ENCODE results near the gene STK32B.

Gene STK32B

DNA sequence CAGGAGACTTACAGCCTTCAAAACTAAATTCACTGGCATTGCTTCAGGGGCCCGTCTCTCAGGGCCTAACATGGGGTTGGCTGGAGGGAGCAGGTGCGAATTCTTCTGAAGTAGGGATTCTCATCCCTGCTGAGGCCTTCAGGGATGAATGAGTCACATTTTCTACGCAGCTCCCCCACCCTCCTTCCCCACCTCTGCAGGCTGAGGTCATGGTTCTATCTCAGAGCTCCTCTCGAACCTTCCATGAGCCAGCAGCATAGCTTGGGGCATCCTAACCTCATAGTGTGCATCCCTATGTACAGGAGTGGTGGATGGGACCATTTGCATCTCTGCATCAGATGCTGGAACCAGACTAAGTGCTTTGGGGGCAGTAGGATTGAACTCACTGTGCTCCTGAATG is 347.8 kb downstream of the STK32B start:
- no peaks in the 10 kb centered on the region for H3K36me3 Mint-ChIP-seq (ENCODE audit: low read depth)
- no peak for DNase-seq
- no peaks in the 10 kb centered on the region for H3K4me1 Mint-ChIP-seq
- no peak overlapping the region for H3K27ac Mint-ChIP-seq
- H3K4me3 Mint-ChIP-seq: no peak overlapping the region
- TF ChIP-seq, protein P1, sequence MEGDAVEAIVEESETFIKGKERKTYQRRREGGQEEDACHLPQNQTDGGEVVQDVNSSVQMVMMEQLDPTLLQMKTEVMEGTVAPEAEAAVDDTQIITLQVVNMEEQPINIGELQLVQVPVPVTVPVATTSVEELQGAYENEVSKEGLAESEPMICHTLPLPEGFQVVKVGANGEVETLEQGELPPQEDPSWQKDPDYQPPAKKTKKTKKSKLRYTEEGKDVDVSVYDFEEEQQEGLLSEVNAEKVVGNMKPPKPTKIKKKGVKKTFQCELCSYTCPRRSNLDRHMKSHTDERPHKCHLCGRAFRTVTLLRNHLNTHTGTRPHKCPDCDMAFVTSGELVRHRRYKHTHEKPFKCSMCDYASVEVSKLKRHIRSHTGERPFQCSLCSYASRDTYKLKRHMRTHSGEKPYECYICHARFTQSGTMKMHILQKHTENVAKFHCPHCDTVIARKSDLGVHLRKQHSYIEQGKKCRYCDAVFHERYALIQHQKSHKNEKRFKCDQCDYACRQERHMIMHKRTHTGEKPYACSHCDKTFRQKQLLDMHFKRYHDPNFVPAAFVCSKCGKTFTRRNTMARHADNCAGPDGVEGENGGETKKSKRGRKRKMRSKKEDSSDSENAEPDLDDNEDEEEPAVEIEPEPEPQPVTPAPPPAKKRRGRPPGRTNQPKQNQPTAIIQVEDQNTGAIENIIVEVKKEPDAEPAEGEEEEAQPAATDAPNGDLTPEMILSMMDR (IDR thresholded peaks at IDR 0.05): no peak
- H3K9me3 Mint-ChIP-seq: peaks cover 9% of the 10 kb centered on the region
- H3K27me3 Mint-ChIP-seq (ENCODE audit: low read depth, poor library complexity): peaks cover 10% of the 10 kb centered on the region

DNA sequence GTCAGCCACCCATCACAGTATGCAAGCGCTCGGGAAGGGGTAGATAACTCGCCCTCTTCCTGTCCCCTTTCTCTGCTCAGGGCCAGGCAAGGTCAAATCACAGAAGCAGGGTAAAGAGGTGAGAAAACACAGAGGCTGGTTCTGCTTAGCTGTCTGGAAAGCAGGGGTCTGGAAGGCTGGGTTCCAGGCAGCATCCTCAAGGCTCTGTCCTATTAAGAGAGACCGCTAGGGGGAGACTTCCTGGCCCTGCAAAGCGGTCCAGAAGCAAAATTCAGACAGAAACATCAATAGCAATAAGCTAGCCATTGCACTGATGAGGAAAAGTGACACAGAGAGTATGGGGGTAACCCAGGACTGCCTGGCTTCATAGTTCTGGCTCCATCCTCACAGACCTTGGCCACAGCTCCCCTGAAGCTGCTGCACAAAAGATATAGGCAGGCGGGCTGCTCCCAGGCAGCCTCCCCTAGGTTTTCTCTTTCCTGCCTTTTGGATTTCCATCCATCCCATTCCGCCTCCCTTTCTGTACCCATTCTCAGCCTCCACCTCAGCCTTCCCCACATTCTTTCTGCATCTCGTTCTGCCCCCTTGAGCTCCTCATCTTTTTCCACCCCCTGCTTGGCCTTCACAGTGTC is 348.6 kb downstream of the STK32B start:
- no peak overlapping the region for H3K27ac Mint-ChIP-seq
- DNase-seq: peak; percentile 55
- peaks cover 7% of the 10 kb centered on the region for H3K27me3 Mint-ChIP-seq (ENCODE audit: low read depth, poor library complexity)
- H3K4me1 Mint-ChIP-seq: no peaks in the 10 kb centered on the region
- no peaks in the 10 kb centered on the region for H3K36me3 Mint-ChIP-seq (ENCODE audit: low read depth)
- peaks cover 11% of the 10 kb centered on the region for H3K9me3 Mint-ChIP-seq
- TF ChIP-seq, protein P1 (IDR thresholded peaks at IDR 0.05): peak; percentile 88
- H3K4me3 Mint-ChIP-seq: no peak overlapping the region

GRCh38 chr4:5403746-5404497 is 352.6 kb downstream of the STK32B start:
- no peak for DNase-seq
- Mint-ChIP-seq H3K27ac (no peak overlapping the region), H3K4me3 (no peak overlapping the region), H3K27me3 (ENCODE audit: low read depth, poor library complexity) (peaks cover 9% of the 10 kb centered on the region), H3K36me3 (ENCODE audit: low read depth) (peaks cover 5% of the 10 kb centered on the region), H3K9me3 (peaks cover 37% of the 10 kb centered on the region), H3K4me1 (no peaks in the 10 kb centered on the region)
- TF ChIP-seq, protein P1 (IDR thresholded peaks at IDR 0.05): no peak

DNA sequence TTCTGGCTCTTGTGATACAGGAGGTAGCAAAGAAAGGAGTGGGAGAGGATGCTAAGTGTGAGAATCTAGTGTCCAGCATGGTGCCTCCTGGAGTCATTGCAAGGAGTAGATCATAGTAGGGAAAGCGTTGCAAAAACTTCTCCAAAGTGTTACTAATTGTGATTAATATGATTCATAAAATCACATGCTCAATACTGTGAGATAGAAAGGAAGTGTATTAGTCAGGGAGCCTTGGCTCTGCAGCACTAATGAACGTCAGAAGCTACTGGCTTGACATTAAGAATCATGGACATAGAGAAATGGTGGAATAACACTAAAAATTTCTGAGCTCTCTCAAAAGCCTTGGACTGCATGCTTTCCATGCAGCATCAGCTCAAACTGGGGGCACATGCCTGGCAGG is 358.0 kb downstream of the STK32B start:
- Mint-ChIP-seq H3K27me3 (ENCODE audit: low read depth, poor library complexity) (peaks cover 9% of the 10 kb centered on the region), H3K36me3 (ENCODE audit: low read depth) (peaks cover 5% of the 10 kb centered on the region), H3K9me3 (peaks cover 28% of the 10 kb centered on the region), H3K4me1 (no peaks in the 10 kb centered on the region), H3K4me3 (no peak overlapping the region), H3K27ac (no peak overlapping the region)
- TF ChIP-seq, protein P1 (IDR thresholded peaks at IDR 0.05): no peak
- no peak for DNase-seq

DNA sequence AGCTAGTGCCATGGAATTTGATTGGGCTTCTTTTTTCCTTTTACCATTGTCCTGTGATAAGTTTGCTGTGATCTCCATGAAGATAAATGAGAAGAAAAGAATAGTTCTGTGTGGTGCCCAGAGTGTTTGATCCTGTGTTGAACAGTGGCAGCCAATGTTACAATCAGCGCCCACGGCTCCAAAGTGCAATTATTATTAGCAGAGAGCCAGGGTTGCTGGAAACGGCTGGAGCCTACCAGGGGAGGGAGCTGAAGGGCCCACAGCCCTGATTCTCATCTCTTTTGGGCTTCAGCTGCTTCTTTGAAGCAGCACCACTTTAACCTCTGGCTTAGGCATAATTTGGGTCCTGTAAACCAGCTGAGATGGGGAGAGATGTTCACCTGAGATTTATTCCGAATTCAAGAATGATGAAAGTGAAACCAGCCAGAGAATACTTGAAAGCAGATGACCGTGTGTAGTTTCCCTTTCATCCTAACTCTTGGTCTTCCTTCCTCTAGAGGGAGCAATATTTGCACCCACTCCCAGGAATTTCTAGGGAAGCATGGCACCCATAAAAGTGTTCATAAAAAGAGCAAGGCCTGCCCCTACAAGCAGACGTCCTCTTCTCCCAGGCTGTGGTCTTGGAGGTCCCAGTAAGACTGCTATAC is 358.8 kb downstream of the STK32B start:
- peaks cover 5% of the 10 kb centered on the region for H3K36me3 Mint-ChIP-seq (ENCODE audit: low read depth)
- TF ChIP-seq, protein P1 (IDR thresholded peaks at IDR 0.05): no peak
- no peak overlapping the region for H3K4me3 Mint-ChIP-seq
- no peak overlapping the region for H3K27ac Mint-ChIP-seq
- peaks cover 12% of the 10 kb centered on the region for H3K27me3 Mint-ChIP-seq (ENCODE audit: low read depth, poor library complexity)
- H3K4me1 Mint-ChIP-seq: no peaks in the 10 kb centered on the region
- no peak for DNase-seq
- peaks cover 25% of the 10 kb centered on the region for H3K9me3 Mint-ChIP-seq

Data from nephron progenitor cell (in vitro differentiated cells).